ENCODE measurements around the gene EEFSEC. TPM values are rescaled to one million over a fixed set of nuclear protein-coding genes. Genes with fewer than 3 reads are reported as not detected.

EEFSEC gene
- total RNA-seq, 1 donor from 2014 or later = 23.4 TPM

- no peak for DNase-seq (ENCODE audit: low read depth, low spot score)
- TF ChIP-seq, protein P1, sequence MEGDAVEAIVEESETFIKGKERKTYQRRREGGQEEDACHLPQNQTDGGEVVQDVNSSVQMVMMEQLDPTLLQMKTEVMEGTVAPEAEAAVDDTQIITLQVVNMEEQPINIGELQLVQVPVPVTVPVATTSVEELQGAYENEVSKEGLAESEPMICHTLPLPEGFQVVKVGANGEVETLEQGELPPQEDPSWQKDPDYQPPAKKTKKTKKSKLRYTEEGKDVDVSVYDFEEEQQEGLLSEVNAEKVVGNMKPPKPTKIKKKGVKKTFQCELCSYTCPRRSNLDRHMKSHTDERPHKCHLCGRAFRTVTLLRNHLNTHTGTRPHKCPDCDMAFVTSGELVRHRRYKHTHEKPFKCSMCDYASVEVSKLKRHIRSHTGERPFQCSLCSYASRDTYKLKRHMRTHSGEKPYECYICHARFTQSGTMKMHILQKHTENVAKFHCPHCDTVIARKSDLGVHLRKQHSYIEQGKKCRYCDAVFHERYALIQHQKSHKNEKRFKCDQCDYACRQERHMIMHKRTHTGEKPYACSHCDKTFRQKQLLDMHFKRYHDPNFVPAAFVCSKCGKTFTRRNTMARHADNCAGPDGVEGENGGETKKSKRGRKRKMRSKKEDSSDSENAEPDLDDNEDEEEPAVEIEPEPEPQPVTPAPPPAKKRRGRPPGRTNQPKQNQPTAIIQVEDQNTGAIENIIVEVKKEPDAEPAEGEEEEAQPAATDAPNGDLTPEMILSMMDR (conservative IDR thresholded peaks at IDR 0.05) = no peak
- Mint-ChIP-seq H3K4me3 (no peak overlapping the region), H3K4me1 (no peaks in the 10 kb centered on the region), H3K27ac (ENCODE audit: unreplicated experiment) (no peak overlapping the region), H3K9me3 (no peaks in the 10 kb centered on the region), H3K27me3 (ENCODE audit: low read depth) (no peaks in the 10 kb centered on the region), H3K36me3 (ENCODE audit: low read depth) (no peaks in the 10 kb centered on the region)
These were observed 213.4 kb downstream of the EEFSEC start for GRCh38 chr3:128366652-128367051.

GRCh38 chr3:128367221-128367620 is 213.9 kb downstream of the EEFSEC start:
- H3K9me3 Mint-ChIP-seq = no peaks in the 10 kb centered on the region
- H3K4me3 Mint-ChIP-seq = no peak overlapping the region
- H3K4me1 Mint-ChIP-seq = no peaks in the 10 kb centered on the region
- no peaks in the 10 kb centered on the region for H3K36me3 Mint-ChIP-seq (ENCODE audit: low read depth)
- H3K27me3 Mint-ChIP-seq (ENCODE audit: low read depth) = no peaks in the 10 kb centered on the region
- no peak overlapping the region for H3K27ac Mint-ChIP-seq (ENCODE audit: unreplicated experiment)
- DNase-seq (ENCODE audit: low read depth, low spot score) = no peak
- TF ChIP-seq, protein P1 (conservative IDR thresholded peaks at IDR 0.05) = no peak

DNA sequence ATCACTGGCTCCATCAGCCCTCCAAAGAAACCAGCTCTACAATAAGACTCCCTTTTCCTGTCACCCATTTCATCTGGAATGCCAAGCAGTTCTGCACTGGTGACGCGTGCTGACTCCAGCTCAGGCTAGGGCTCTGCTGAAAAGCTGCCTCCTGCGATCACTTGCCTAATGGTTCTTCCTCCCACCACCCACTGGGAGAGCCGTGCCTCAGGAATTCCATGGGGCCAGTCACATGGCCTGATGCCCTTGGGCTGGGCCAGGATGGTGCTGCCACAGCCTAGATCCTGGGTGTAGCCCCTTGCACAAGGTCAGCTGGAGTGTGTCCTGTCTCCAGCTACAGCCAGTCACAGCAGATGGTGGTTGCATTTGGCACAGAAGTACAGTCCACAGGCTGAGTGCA is 214.5 kb downstream of the EEFSEC start:
- TF ChIP-seq, protein P1 (conservative IDR thresholded peaks at IDR 0.05) = no peak
- Mint-ChIP-seq H3K9me3 (no peaks in the 10 kb centered on the region), H3K4me1 (no peaks in the 10 kb centered on the region), H3K27me3 (ENCODE audit: low read depth) (no peaks in the 10 kb centered on the region), H3K27ac (ENCODE audit: unreplicated experiment) (no peak overlapping the region), H3K36me3 (ENCODE audit: low read depth) (no peaks in the 10 kb centered on the region), H3K4me3 (no peak overlapping the region)
- DNase-seq (ENCODE audit: low read depth, low spot score) = no peak

GRCh38 chr3:128368626-128369025 is 215.3 kb downstream of the EEFSEC start:
- Mint-ChIP-seq H3K9me3 (no peaks in the 10 kb centered on the region), H3K27ac (ENCODE audit: unreplicated experiment) (no peak overlapping the region), H3K27me3 (ENCODE audit: low read depth) (no peaks in the 10 kb centered on the region), H3K36me3 (ENCODE audit: low read depth) (no peaks in the 10 kb centered on the region), H3K4me3 (no peak overlapping the region), H3K4me1 (no peaks in the 10 kb centered on the region)
- TF ChIP-seq, protein P1 (conservative IDR thresholded peaks at IDR 0.05) = no peak
- no peak for DNase-seq (ENCODE audit: low read depth, low spot score)

GRCh38 chr3:128369121-128369703 is 215.9 kb downstream of the EEFSEC start:
- TF ChIP-seq, protein P1 (conservative IDR thresholded peaks at IDR 0.05) = no peak
- Mint-ChIP-seq H3K27ac (ENCODE audit: unreplicated experiment) (no peak overlapping the region), H3K27me3 (ENCODE audit: low read depth) (no peaks in the 10 kb centered on the region), H3K4me1 (no peaks in the 10 kb centered on the region), H3K4me3 (no peak overlapping the region), H3K9me3 (no peaks in the 10 kb centered on the region), H3K36me3 (ENCODE audit: low read depth) (no peaks in the 10 kb centered on the region)
- DNase-seq (ENCODE audit: low read depth, low spot score) = no peak
